Hypothalamus (tissue), 51 donors: ENCODE data around the gene TBC1D12.

Source experiments
- DNase-seq, 51 donors: peaks; one replicate each; lab custom pipeline; 2025; lab: John Stamatoyannopoulos, UW

TBC1D12 gene

DNA sequence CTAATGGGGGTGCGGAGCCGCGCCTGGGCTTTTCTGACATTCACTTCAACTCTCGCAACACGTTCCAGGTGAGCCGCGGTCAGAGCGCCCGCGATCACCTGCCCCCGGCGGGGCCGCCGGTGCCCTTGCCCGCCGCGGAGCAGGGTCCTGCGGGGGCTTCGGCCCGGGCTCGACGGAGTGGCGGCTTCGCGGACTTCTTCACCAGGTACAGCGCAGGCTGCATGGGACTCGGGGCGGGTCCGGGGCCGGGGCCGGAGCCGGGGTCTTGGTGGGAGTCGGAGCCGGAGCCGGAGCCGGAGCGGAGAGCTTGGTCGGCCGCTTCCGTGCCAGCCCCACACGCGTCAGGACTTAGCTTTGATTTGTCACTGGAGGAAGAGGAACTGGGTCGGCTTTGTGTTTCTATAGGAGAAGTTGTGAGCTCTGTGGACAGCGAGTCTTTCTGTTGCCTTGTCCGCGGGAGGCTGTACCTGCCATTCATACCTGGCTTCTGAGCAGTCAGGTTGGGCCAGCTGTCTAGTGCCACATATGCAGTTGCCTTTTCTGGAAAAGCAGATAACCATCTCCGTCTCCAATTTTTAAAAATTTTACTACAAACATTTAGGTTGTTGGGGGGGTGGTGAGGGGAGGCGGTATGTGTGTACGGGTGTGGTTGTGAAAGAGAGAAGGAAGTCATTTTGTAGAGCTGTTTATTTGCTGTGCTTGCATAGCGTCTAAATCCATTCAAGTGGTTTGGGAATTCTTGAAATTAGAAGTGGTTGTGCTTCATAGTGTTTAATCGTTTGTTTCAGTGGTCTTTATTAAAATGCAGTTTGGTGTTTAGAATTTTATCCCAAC, 1.3 kb downstream of the TBC1D12 start:
- peak in 42 of 51 donors; percentile 9 to 65 (median 38) for DNase-seq

- DNase-seq: no peak
Observed at GRCh38 chr10:94405406-94405805, 3.1 kb downstream of the TBC1D12 start.

DNA sequence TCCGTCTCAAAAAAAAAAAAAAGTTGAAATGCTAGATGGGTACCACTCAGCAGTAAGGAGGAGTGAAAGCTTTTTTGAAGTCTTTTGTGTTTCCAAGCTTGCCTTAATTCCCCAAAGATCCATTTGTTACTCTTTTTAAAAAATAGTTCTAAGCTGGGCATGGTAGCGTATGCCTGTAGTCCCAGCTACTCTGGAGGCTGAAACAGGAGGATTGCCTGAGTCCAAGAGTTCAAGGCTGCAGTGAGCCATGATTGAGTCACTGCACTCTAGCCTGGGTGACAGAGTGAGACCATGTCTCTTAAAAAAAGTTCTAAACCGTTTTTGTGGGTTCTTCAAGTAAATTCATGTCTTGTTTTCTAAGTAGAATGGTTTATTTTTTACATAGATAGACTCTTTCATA, 5.3 kb downstream of the TBC1D12 start:
- DNase-seq: no peak

- DNase-seq: peak in 2 of 51 donors; percentile 1 to 21
Observed at GRCh38 chr10:94409021-94409657, 6.8 kb downstream of the TBC1D12 start.

- DNase-seq: no peak
Observed at GRCh38 chr10:94411304-94411703, 9.0 kb downstream of the TBC1D12 start.

DNA sequence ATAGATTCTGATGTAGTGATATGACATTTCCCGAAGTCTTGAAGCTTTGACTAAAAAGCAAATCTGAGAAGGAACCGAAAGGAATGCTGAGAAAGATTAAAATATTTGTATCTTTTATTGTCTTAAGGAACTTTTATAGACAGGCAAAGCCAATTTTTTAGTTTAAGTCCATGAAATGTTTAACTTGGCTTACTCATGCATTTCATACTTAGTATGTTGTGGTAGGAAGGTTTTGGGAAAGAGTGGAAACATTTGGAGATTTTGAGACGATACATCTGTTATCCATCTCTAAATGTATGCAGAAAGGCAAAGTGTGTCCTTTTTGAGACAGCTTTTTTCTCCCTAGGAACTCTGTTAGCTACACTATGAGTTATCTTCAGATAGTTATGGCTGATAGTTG, 10.1 kb downstream of the TBC1D12 start:
- DNase-seq: no peak

DNA sequence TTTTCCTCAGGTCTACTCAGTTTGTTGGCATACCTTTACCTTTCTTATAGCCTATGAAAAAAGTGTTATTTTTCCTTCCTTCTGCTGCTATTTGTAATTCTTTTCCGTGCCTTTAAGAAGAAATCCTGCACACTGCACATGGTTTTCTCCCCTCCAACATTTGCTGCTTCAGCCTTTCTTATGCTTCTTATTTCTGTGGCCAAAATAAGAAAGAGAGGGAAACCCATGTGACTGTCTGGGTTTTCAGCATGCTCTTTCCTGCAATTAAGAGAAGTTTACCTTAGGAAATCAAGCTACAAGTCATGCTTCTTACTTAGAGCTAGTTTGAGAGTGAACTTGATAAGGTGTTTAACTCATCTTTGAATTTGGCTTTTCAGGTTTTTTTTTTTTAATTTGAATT, 11.0 kb downstream of the TBC1D12 start:
- DNase-seq: peak in 1 of 51 donors; percentile 27

DNA sequence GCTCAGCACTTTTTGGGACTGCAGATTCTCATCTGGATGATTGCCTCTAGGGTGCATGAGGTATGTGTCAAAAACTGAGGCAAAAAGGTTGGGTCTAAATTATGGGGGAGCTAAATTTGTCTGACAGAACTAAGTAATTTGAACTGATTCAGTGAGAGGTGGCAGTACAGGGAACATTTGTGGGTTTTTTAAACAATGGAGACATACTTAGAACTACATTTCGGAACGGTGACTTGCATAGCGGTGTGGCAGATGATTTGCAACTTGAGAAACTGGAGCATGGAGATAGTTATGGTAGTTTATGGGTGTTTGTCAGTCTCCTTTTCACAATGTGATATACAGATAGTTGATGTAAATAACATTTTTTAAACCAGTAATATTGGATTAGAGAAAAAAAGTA, 14.6 kb downstream of the TBC1D12 start:
- DNase-seq: no peak

GRCh38 chr10:94417321-94417720, 15.0 kb downstream of the TBC1D12 start:
- no peak for DNase-seq

- no peak for DNase-seq
Observed at GRCh38 chr10:94420516-94420915, 18.2 kb downstream of the TBC1D12 start.

GRCh38 chr10:94420998-94421528, 18.7 kb downstream of the TBC1D12 start:
- DNase-seq: no peak

- no peak for DNase-seq
Observed at GRCh38 chr10:94423627-94424026, 21.3 kb downstream of the TBC1D12 start.

DNA sequence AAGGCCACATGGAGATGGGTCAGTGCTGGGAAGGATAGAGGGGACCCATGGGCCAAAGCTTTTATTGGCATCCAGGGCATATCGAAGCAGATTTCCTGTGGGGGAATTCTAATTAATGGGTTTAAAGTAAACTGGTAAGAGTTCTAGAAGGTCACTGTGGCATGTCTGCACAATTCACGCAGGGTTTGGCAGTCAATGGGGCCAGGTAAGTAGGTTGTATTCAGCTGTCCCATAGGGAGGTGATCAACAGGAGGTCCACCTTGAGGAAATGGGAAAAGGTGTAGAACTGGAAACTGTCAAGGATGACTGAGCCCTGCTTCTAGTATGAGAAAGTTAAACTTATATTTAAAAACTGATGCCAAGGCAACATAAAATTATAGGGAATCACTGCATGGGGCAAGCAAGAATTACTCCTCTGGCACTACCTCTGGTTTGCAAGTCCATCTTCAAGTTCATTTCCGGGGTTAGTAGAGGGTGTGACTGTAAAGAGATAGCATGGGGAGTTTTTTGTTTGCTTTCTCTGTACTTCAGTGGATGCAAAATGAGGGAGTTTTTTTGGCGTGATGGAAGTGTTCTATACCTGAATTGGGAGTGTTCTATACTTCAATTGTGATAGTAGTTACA, 22.5 kb downstream of the TBC1D12 start:
- DNase-seq: no peak

GRCh38 chr10:94425942-94426341, 23.6 kb downstream of the TBC1D12 start:
- no peak for DNase-seq

GRCh38 chr10:94427166-94427565, 24.8 kb downstream of the TBC1D12 start:
- no peak for DNase-seq

DNA sequence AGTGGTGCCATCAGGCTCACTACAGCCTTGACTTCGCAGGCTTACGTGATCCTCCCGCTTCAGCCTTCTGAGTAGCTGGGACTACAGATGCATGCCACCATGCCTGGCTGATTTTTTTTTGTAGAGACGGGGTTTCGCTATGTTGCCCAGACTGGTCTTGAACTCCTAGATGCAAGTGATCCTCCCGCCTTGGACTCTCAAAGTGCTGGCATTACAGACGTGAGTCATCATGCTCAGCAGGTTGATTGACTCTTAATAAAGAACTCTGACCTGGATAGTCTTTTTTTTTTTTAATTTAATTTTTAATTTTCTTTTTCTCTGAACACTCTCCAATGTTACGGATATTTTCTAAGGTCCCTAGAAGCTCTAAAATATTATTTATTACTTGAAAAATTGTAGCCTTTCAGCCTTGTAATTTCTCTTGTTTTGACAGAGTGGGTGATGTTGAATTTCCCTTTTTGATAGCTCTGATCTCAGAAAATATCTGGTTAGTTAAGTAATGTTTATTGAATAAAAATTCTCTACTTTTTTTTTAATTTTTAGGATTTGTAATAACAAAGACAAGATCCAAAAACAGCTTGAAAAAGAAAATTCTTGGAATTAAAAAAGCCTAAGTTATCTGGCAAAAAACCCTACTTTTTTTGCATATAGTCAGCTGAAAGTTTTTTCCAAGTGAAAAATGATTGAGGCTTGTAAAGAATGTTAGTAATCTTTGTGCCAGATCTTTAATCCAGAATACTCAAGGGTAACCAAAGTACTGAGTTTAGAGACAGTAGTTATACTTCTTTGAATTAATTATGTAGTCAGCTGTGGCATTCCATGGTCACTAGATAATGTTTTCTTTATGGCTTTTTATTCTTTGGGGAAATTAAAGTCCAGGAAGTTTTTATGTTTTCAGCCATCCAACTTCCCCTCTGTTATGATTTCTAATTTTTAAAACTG, 26.7 kb downstream of the TBC1D12 start:
- DNase-seq: no peak

GRCh38 chr10:94430701-94431100, 28.4 kb downstream of the TBC1D12 start:
- DNase-seq: no peak

GRCh38 chr10:94432443-94432842, 30.1 kb downstream of the TBC1D12 start:
- no peak for DNase-seq

DNA sequence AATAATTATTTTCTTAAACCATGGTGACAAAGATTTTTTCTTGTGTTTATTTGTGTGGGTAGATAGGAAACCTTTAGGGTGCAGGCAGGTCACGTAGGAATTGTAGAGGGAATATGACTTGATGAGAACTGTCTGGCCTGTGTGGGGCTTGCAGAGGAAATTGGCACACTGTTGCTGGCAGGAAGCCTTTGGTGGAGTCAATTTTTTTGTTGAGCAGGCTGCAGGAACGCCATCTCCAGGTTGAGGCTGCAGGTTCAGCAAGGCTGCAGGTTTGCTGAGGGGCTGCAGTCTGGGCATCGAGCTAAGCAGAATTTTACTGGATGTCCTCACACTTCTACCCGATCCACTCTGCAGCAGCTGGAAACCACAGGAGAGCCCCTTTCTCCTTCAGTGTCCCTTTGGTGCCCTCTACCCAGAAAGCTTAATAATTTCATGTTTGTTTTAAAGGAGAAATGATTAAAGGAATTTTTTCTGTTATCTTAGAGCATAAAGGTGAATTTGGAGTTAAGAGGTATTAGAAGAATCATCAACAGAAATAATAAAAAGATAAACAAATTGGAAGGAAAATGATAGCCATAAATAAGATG, 37.0 kb downstream of the TBC1D12 start:
- DNase-seq: no peak

DNA sequence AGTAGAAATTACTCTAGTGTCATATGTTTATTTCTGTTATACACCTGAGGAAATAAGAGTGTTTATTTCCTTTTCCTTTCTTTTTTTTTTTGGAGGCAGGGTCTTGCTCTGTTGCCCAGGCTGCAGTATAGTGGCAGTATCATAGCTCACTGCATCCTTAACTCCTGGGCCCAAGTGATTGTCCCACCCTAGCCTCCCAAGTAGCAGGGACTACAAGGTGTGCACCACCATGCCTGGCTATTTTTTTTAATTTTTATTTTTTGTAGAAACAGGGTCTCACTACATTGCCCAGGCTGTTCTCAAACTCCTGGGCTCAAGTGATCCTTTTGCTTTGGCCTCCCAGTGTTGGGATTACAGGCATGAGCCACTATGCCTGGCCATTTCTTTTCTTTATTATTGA, 37.8 kb downstream of the TBC1D12 start:
- DNase-seq: no peak
